GM10266 (cell line): ENCODE measurements around the gene ANKRD12.
A peak's percentile ranks its signal among the peaks of the same experiment; 100 is the strongest.
"Not testable (repeated sequence)": the region's sequence is repeated elsewhere in the genome, so short reads cannot be mapped to it uniquely, and the experiment has no call there.

ENCODE experiments used
- DNase-seq: peaks from one replicate; pipeline ENCODE4 v3.0.0; 2012; ENCODE audit errors: extremely low spot score
- TF ChIP-seq, protein P1 (sequence below): IDR thresholded peaks from 2 replicates; pipeline ENCODE4 v1.5.1; 2012; ENCODE audit warnings: mild to moderate bottlenecking, low read depth; ENCODE audit not compliant: control insufficient read depth, insufficient read depth; ENCODE audit errors: missing control alignments

ANKRD12 gene

DNA sequence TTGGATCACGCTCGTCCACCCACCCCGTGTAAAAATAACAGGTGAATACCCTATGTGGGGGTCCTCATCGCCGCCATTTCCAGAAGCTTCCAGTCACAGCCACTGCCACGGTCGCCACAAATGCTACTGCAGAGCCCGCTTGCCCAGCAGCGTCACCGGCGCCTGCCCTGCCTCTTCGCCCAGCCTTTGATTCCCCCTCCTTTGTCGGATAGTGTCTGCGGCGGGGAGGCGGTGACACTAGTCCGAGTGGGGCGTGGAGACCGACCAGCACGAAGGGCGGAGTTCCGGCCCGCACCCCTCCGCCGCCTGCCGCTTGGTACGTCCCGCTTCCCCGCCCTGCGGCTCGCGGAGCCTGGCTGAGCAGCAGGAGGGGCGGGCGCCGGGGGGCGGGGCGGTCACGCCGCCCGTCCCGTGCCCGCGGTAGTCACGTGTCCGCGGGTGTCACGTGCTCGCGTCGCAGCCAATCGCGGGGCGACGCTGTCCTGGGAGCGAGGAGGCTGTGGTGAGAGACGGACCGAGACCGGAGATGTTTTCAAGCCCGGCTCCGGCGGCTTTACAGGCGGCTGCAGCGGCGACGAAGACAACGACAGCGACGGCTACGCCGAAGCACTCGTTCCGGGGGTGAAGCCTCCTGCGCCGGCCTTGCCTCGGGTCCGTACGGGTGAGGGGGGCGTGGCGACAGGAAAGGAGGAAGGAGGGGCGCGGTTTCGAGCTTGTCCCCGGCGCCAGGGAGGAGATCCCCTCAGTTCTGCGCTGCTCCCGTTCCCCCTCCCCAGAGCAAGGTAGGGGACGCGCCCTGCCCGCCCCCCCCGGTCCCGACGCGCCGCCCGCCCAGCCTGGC lies at the start of gene ANKRD12:
Gene ANKRD12, plus strand, starts transcription at position 467 of the 841 bp plus-strand sequence. CDS start 45,652 bp downstream, outside the sequence.
- TF ChIP-seq, protein P1, sequence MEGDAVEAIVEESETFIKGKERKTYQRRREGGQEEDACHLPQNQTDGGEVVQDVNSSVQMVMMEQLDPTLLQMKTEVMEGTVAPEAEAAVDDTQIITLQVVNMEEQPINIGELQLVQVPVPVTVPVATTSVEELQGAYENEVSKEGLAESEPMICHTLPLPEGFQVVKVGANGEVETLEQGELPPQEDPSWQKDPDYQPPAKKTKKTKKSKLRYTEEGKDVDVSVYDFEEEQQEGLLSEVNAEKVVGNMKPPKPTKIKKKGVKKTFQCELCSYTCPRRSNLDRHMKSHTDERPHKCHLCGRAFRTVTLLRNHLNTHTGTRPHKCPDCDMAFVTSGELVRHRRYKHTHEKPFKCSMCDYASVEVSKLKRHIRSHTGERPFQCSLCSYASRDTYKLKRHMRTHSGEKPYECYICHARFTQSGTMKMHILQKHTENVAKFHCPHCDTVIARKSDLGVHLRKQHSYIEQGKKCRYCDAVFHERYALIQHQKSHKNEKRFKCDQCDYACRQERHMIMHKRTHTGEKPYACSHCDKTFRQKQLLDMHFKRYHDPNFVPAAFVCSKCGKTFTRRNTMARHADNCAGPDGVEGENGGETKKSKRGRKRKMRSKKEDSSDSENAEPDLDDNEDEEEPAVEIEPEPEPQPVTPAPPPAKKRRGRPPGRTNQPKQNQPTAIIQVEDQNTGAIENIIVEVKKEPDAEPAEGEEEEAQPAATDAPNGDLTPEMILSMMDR = no peak
- peak; percentile 97 for DNase-seq

DNA sequence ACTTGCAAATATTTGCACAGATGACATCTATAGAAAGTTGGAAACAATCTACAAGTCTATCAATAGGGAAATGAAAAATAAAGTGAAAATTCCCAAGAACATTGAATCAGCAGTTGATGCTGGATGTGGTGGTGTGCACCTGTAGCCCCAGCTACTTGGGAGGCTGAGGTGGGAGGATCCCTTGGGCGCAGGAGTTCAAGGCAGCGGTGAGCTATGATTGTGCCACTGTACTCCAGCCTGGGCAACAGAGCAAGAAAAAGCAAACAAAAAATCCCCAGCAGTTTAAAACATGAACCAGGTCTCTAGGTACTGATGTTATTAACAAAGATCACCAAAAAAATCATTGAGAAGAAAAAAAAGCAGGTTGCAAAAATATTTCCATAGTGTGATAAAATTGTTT lies 49.4 kb upstream of the ANKRD12 start:
- no peak for DNase-seq
- TF ChIP-seq, protein P1 = no peak

DNA sequence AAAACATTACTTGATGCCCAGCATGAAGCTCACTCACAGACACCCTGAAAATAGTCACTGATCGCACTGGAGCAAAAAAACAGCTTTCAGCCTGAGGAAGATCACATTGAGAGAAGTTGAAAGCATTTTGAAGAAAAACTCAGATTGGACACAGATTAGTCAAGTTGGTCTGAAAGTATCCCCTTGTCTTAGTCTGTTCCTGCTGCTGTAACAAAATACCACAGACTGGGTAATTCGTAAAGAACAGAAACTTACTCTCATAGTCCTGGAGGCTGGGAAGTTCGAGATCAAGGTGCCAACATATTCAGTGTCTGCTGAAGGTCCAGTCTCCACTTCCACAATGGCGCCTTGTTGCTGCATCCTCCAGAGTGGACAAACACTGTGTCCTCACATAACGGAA lies 48.3 kb upstream of the ANKRD12 start:
- no peak for DNase-seq
- TF ChIP-seq, protein P1 = no peak

DNA sequence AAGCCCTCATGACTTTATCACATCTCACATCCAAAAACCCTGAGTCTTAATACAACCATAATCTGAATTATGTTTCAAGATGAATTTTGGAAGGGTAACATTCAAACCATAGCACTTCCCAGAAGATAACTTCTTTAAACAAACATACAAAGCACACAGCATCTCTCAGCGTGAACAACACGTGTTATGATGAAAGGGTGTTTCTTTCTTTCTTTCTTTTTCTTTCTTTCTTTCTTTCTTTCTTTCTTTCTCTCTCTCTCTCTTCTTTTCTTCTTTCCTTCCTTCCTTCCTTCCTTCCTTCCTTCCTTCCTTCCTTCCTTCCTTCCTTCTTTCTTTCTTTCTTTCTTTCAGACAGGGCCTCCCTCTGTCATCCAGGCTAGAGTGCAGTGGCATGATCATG lies 47.9 kb upstream of the ANKRD12 start:
- not testable (repeated sequence) for DNase-seq

DNA sequence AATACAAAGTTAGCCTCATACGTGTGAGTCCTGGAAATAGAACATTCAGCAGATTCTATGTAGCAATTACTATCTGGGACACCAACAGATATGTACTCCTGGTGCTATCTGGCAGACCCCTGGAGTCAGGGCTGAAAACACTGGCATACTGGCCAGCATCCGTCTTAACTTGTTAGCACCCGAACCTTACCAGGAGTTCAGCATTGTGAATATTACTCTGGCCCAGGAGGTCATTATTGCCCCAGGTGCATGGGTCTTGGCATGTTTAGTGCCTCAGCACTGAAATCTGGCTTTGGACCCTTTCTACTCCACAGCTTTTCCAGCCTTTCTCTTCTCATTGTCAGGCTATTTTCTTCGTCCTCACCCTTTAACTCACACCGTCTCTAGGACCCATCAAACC lies 46.0 kb upstream of the ANKRD12 start:
- no peak for DNase-seq
- TF ChIP-seq, protein P1 = no peak

DNA sequence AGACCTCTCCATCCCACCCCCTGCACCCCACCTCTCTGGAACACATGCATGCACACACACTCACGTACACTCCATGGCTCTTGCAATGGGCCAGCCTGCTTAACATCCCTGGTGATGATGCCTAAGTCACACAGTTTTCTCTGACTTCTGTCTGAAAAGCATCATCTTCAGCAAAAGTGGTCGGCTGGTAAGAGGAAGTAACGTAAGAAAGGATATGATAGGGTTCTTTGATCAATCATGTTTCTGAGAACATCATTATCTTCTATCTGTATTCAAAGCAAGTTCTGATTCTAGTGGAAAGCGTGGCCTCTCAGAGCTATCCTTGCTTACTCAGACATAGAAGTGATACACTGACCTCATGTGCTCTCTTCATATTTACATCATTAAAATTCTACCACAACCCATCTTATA lies 45.5 kb upstream of the ANKRD12 start:
- DNase-seq = no peak
- TF ChIP-seq, protein P1 = no peak

DNA sequence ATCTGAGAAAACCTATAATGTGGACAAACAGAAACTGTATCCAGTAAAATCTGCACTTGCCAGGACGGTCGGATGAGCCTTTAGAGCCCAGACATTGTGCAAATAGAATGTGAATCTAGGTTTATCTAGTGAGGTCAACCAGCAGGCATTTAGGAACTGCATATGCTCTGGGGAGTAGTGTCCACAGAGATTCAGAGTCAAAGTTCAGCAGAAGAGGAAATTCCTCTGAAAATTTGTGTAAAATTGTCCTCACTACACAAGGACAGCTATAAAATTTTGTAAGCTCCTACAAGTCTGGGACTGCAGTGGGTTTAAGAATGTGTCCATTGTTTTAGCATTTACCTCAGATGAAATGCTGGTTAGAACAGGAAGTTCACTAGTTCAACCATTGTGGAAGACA lies 43.9 kb upstream of the ANKRD12 start:
- no peak for DNase-seq
- TF ChIP-seq, protein P1 = no peak

DNA sequence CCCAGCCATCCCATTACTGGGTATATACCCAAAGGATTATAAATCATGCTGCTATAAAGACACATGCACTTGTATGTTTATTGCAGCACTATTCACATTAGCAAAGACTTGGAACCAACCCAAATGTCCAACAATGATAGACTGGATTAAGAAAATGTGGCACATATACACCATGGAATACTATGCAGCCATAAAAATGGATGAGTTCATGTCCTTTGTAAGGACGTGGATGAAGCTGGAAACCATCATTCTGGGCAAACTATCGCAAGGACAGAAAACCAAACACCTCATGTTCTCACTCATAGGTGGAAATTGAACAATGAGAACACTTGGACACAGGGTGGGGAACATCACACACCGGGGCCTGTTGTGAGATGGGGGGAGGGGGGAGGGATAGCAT lies 43.5 kb upstream of the ANKRD12 start:
- not testable (repeated sequence) for DNase-seq
